HEK293 (cell line): ENCODE data around the gene PHKG1.

ENCODE experiments used
- CTCF ChIA-PET: fragments of 350-600 bp; formaldehyde crosslinking; extraction: SDS; loops from one replicate; lab custom pipeline; 2021; ENCODE audit warnings: antibody characterized with exemption; lab: Yijun Ruan, JAX
- POLR2A ChIA-PET: fragments of 300-600 bp; formaldehyde crosslinking; extraction: SDS; loops from one replicate; lab custom pipeline; 2020; ENCODE audit warnings: antibody characterized with exemption, inconsistent platforms; lab: Yijun Ruan, JAX
- H3K27ac ChIP-seq: fragments of 200-500 bp; sonication (Bioruptor generic); 2 replicates; pipeline ENCODE4 v1.5.1; 2014; ENCODE audit warnings: low read depth, low read length, control low read depth, inconsistent platforms; ENCODE audit errors: extremely low read depth
- H3K36me3 ChIP-seq, 2 experiments: fragments of 200-500 bp in 1 of 2; sonication (Bioruptor generic) in 1 of 2; 1 replicate in 1 of 2; 2 replicates in 1 of 2; pipeline ENCODE4 v1.5.1; 2014 to 2017; ENCODE audit warnings: inconsistent platforms in 2 of 2, low read length in 2 of 2; ENCODE audit not compliant: control insufficient read depth in 2 of 2, insufficient read depth in 1 of 2
- H3K4me1 ChIP-seq: fragments of 200-500 bp; sonication (Bioruptor generic); 2 replicates; pipeline ENCODE4 v1.5.1; 2014; ENCODE audit warnings: mild to moderate bottlenecking, low read length, inconsistent platforms; ENCODE audit not compliant: control insufficient read depth, insufficient read depth
- H3K4me3 ChIP-seq: 2 replicates; pipeline ENCODE4 v1.5.1; 2011; ENCODE audit warnings: low read depth, mild to moderate bottlenecking, control low read depth, low read length, moderate library complexity
- H3K9me3 ChIP-seq: fragments of 200-500 bp; sonication (Bioruptor generic); 2 replicates; pipeline ENCODE4 v1.5.1; 2014; ENCODE audit warnings: low read depth, low read length, inconsistent platforms; ENCODE audit not compliant: control insufficient read depth, insufficient read depth
- ATF2 ChIP-seq: fragments of 450-650 bp; formaldehyde crosslinking; IDR thresholded peaks from 2 replicates; pipeline ENCODE4 v1.5.1; 2016; ENCODE audit warnings: missing biosample characterization, missing genetic modification characterization, low read depth
- EGR2 ChIP-seq: fragments of 450-650 bp; formaldehyde crosslinking; IDR thresholded peaks from 2 replicates; pipeline ENCODE4 v1.5.1; 2016; ENCODE audit warnings: low read depth, missing biosample characterization, missing genetic modification characterization
- GLIS2 ChIP-seq: fragments of 450-650 bp; formaldehyde crosslinking; IDR thresholded peaks from 2 replicates; pipeline ENCODE4 v1.5.1; 2016; ENCODE audit warnings: missing biosample characterization, missing genetic modification characterization
- INSM2 ChIP-seq: fragments of 450-650 bp; formaldehyde crosslinking; IDR thresholded peaks from 2 replicates; pipeline ENCODE4 v1.5.1; 2016; ENCODE audit warnings: missing biosample characterization, missing genetic modification characterization
- KLF7 ChIP-seq: fragments of 450-650 bp; formaldehyde crosslinking; IDR thresholded peaks from 2 replicates; pipeline ENCODE4 v1.5.1; 2016; ENCODE audit warnings: missing biosample characterization, missing genetic modification characterization, borderline replicate concordance
- MYNN ChIP-seq: fragments of 450-650 bp; formaldehyde crosslinking; IDR thresholded peaks from 2 replicates; pipeline ENCODE4 v1.5.1; 2016; ENCODE audit warnings: missing biosample characterization, missing genetic modification characterization, borderline replicate concordance
- PATZ1 ChIP-seq: fragments of 450-650 bp; formaldehyde crosslinking; IDR thresholded peaks from 2 replicates; pipeline ENCODE4 v1.5.1; 2016; ENCODE audit warnings: missing biosample characterization, missing genetic modification characterization
- SCRT2 ChIP-seq: fragments of 450-650 bp; formaldehyde crosslinking; IDR thresholded peaks from 2 replicates; pipeline ENCODE4 v1.5.1; 2016; ENCODE audit warnings: missing biosample characterization, missing genetic modification characterization
- TCF7L2 ChIP-seq: IDR thresholded peaks from 2 replicates; pipeline ENCODE4 v1.6.1; 2011; ENCODE audit warnings: low read depth, mild to moderate bottlenecking, inconsistent platforms, low read length, moderate library complexity, borderline replicate concordance
- ZBTB21 ChIP-seq: fragments of 450-650 bp; formaldehyde crosslinking; IDR thresholded peaks from 2 replicates; pipeline ENCODE4 v1.5.1; 2017; ENCODE audit warnings: missing biosample characterization, missing genetic modification characterization
- ZFHX2 ChIP-seq: fragments of 450-650 bp; formaldehyde crosslinking; conservative IDR thresholded peaks from 2 replicates; pipeline ENCODE4 v1.5.1; 2016; ENCODE audit warnings: missing biosample characterization, missing genetic modification characterization
- ZNF112 ChIP-seq: fragments of 450-650 bp; formaldehyde crosslinking; IDR thresholded peaks from 2 replicates; pipeline ENCODE4 v1.5.0; 2017; ENCODE audit warnings: missing biosample characterization, missing genetic modification characterization
- ZNF239 ChIP-seq: fragments of 450-650 bp; formaldehyde crosslinking; IDR thresholded peaks from 2 replicates; pipeline ENCODE4 v1.5.1; 2016; ENCODE audit warnings: missing biosample characterization, missing genetic modification characterization
- ZNF341 ChIP-seq: fragments of 450-650 bp; formaldehyde crosslinking; IDR thresholded peaks from 2 replicates; pipeline ENCODE4; 2016; ENCODE audit warnings: low read depth, missing biosample characterization, missing genetic modification characterization
- ZNF580 ChIP-seq: fragments of 450-650 bp; formaldehyde crosslinking; IDR thresholded peaks from 2 replicates; pipeline ENCODE4 v1.5.1; 2016; ENCODE audit warnings: missing biosample characterization, missing genetic modification characterization
- ZNF585B ChIP-seq: fragments of 450-650 bp; formaldehyde crosslinking; IDR thresholded peaks from 2 replicates; pipeline ENCODE4 v1.5.1; 2016; ENCODE audit warnings: missing biosample characterization, missing genetic modification characterization
- ZNF629 ChIP-seq: fragments of 450-650 bp; formaldehyde crosslinking; IDR thresholded peaks from 2 replicates; pipeline ENCODE4 v1.5.1; 2017; ENCODE audit warnings: missing biosample characterization, missing genetic modification characterization
- ZNF701 ChIP-seq: fragments of 450-650 bp; formaldehyde crosslinking; IDR thresholded peaks from 2 replicates; pipeline ENCODE4 v1.5.1; 2016; ENCODE audit warnings: missing biosample characterization, missing genetic modification characterization
- ZNF785 ChIP-seq: fragments of 450-650 bp; formaldehyde crosslinking; IDR thresholded peaks from 2 replicates; pipeline ENCODE4 v1.5.1; 2016; ENCODE audit warnings: missing biosample characterization, missing genetic modification characterization
- ZSCAN30 ChIP-seq: fragments of 450-650 bp; IDR thresholded peaks from 2 replicates; pipeline ENCODE4 v1.5.1; 2018; ENCODE audit warnings: missing biosample characterization, mild to moderate bottlenecking, missing genetic modification characterization, moderate library complexity
- ZSCAN4 ChIP-seq: fragments of 450-650 bp; formaldehyde crosslinking; IDR thresholded peaks from 2 replicates; pipeline ENCODE4 v1.5.1; 2017; ENCODE audit warnings: missing biosample characterization, missing genetic modification characterization
- TF ChIP-seq, protein P1 (sequence below): fragments of 450-650 bp; formaldehyde crosslinking; optimal IDR thresholded peaks from 2 replicates; pipeline ENCODE3; 2016; ENCODE audit warnings: missing biosample characterization, mild to moderate bottlenecking, missing genetic modification characterization
- TF ChIP-seq, protein P2 (sequence below): fragments of 450-650 bp; formaldehyde crosslinking; conservative IDR thresholded peaks from 2 replicates; pipeline ENCODE4 v1.5.1; 2016; ENCODE audit warnings: low read depth, missing biosample characterization, missing genetic modification characterization

Gene PHKG1

GRCh38 chr7:56106108-56107073 is 13.6 kb upstream of the PHKG1 start, which contains the start of gene CHCHD2 (continued):
- TF ChIP-seq PATZ1 (tag by site-specific recombination) (peak; percentile 44), ZNF341 (tag by site-specific recombination) (peak; percentile 84), ZNF580 (peak; percentile 97), ZNF629 (tag by site-specific recombination) (0 out of 2 replicates have a peak, but pooled peaks have one; percentile 37), MYNN (tag by site-specific recombination) (no peak), ZNF701 (tag by site-specific recombination) (no peak), KLF7 (tag by site-specific recombination) (0 out of 2 replicates have a peak, but pooled peaks have one; percentile 17), ZSCAN4 (no peak), ZSCAN30 (tag by site-specific recombination) (peak; percentile 62; the same call in 1 of the 2 replicates), GLIS2 (tag by site-specific recombination) (peak; percentile 48), ZFHX2 (peak; percentile 81), ZNF585B (tag by site-specific recombination) (peak; percentile 31), EGR2 (tag by site-specific recombination) (peak; percentile 79)
- TF ChIP-seq, protein P1, sequence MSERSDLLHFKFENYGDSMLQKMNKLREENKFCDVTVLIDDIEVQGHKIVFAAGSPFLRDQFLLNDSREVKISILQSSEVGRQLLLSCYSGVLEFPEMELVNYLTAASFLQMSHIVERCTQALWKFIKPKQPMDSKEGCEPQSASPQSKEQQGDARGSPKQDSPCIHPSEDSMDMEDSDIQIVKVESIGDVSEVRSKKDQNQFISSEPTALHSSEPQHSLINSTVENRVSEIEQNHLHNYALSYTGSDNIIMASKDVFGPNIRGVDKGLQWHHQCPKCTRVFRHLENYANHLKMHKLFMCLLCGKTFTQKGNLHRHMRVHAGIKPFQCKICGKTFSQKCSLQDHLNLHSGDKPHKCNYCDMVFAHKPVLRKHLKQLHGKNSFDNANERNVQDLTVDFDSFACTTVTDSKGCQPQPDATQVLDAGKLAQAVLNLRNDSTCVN (tag by site-specific recombination), result peak; percentile 17
- TF ChIP-seq, protein P2, sequence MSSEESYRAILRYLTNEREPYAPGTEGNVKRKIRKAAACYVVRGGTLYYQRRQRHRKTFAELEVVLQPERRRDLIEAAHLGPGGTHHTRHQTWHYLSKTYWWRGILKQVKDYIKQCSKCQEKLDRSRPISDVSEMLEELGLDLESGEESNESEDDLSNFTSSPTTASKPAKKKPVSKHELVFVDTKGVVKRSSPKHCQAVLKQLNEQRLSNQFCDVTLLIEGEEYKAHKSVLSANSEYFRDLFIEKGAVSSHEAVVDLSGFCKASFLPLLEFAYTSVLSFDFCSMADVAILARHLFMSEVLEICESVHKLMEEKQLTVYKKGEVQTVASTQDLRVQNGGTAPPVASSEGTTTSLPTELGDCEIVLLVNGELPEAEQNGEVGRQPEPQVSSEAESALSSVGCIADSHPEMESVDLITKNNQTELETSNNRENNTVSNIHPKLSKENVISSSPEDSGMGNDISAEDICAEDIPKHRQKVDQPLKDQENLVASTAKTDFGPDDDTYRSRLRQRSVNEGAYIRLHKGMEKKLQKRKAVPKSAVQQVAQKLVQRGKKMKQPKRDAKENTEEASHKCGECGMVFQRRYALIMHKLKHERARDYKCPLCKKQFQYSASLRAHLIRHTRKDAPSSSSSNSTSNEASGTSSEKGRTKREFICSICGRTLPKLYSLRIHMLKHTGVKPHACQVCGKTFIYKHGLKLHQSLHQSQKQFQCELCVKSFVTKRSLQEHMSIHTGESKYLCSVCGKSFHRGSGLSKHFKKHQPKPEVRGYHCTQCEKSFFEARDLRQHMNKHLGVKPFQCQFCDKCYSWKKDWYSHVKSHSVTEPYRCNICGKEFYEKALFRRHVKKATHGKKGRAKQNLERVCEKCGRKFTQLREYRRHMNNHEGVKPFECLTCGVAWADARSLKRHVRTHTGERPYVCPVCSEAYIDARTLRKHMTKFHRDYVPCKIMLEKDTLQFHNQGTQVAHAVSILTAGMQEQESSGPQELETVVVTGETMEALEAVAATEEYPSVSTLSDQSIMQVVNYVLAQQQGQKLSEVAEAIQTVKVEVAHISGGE (tag by site-specific recombination), result peak; percentile 98

GRCh38 chr7:56105508-56105907 is 12.8 kb upstream of the PHKG1 start:
- TF ChIP-seq ZNF785 (tag by site-specific recombination), result no peak
- TF ChIP-seq INSM2 (tag by site-specific recombination), result peak; percentile 26; the same call in 1 of the 2 replicates
- no peak for TF ChIP-seq ZNF112 (tag by site-specific recombination)
- peak; percentile 94 for TF ChIP-seq ATF2 (tag by site-specific recombination)
- TF ChIP-seq ZNF239 (tag by site-specific recombination), result no peak
- TF ChIP-seq ZBTB21 (tag by site-specific recombination), result peak; percentile 68
- peak; percentile 92 for TF ChIP-seq ZNF629 (tag by site-specific recombination)
- TF ChIP-seq SCRT2 (tag by site-specific recombination), result peak; percentile 47; the same call in 1 of the 2 replicates
- no peak for TF ChIP-seq TCF7L2
- POLR2A ChIA-PET, result interaction anchor here (1.3 to 1.8 kb wide), 3 partner anchors 41 to 1346 kb away, joined by 5 to 14 read pairs (median 7); partner anchors contain the start of genes CCT6A, PSPH, SEC61G and SUMF2
- Histone ChIP-seq H3K4me3 (peak overlapping the region; percentile 68), H3K9me3 (no peaks in the 10 kb centered on the region), H3K4me1 (no peaks in the 10 kb centered on the region), H3K27ac (no peak overlapping the region; the same call in 1 of the 2 replicates), H3K36me3 (peaks cover 29 to 38% of the 10 kb centered on the region in 2 experiments)
- CTCF ChIA-PET, result no interaction called here
